G401.6 (cell line): Measurements from ENCODE around the gene ARHGAP42.

Experiments used
- FAIRE-seq: peaks from 2 replicates; lab custom pipeline; 2012; peaks lifted over from hg19 to GRCh38; lab: Jason Lieb, UNC

Gene ARHGAP42

GRCh38 chr11:100835854-100836253, 148.8 kb downstream of the ARHGAP42 start:
- FAIRE-seq: no peak

GRCh38 chr11:100837311-100837710, 150.2 kb downstream of the ARHGAP42 start:
- FAIRE-seq: no peak

GRCh38 chr11:100841711-100842407, 154.8 kb downstream of the ARHGAP42 start:
- no peak for FAIRE-seq

GRCh38 chr11:100847696-100848216, 160.7 kb downstream of the ARHGAP42 start:
- no peak for FAIRE-seq

- FAIRE-seq: no peak
These were observed 162.2 kb downstream of the ARHGAP42 start for GRCh38 chr11:100849009-100849900.

GRCh38 chr11:100849901-100850235, 162.8 kb downstream of the ARHGAP42 start:
- FAIRE-seq: no peak

- FAIRE-seq: no peak
These were observed 164.1 kb downstream of the ARHGAP42 start for GRCh38 chr11:100851147-100851546.

GRCh38 chr11:100851584-100852152, 164.6 kb downstream of the ARHGAP42 start:
- FAIRE-seq: no peak

- FAIRE-seq: no peak
These were observed 168.5 kb downstream of the ARHGAP42 start for GRCh38 chr11:100855466-100856067.

GRCh38 chr11:100857236-100858005, 170.3 kb downstream of the ARHGAP42 start:
- FAIRE-seq: no peak

GRCh38 chr11:100860318-100861155, 173.4 kb downstream of the ARHGAP42 start:
- FAIRE-seq: no peak

GRCh38 chr11:100861212-100861611, 174.1 kb downstream of the ARHGAP42 start:
- FAIRE-seq: no peak

GRCh38 chr11:100863080-100863581, 176.0 kb downstream of the ARHGAP42 start:
- FAIRE-seq: no peak

- no peak for FAIRE-seq
These were observed 178.5 kb downstream of the ARHGAP42 start for GRCh38 chr11:100865443-100866065.

- FAIRE-seq: no peak
These were observed 179.4 kb downstream of the ARHGAP42 start for GRCh38 chr11:100866453-100866852.

GRCh38 chr11:100867606-100868005, 180.5 kb downstream of the ARHGAP42 start:
- FAIRE-seq: no peak

- FAIRE-seq: no peak
These were observed 182.2 kb downstream of the ARHGAP42 start for GRCh38 chr11:100869328-100869727.

GRCh38 chr11:100870138-100870537, 183.1 kb downstream of the ARHGAP42 start:
- FAIRE-seq: no peak

GRCh38 chr11:100872951-100873740, 186.1 kb downstream of the ARHGAP42 start:
- no peak for FAIRE-seq
